Uterus (tissue), 4 donors: ENCODE data around the gene OR6K3. TPM values are rescaled to one million over a fixed set of nuclear protein-coding genes. Genes with fewer than 3 reads are reported as not detected.
"Not testable (repeated sequence)": the region's sequence is repeated elsewhere in the genome, so short reads cannot be mapped to it uniquely, and the experiment has no call there.

Source experiments
- DNase-seq, 2 donors: peaks; one replicate each; pipeline ENCODE4 v3.0.0-alpha.2; 2019 to 2020
- H3K27ac ChIP-seq, 2 donors: fragments of 200-600 bp; sonication (generic); 1 replicate in 1 of 2; 2 replicates in 1 of 2; pipeline ENCODE4 v1.5.1; 2016 to 2018
- H3K27me3 ChIP-seq, 2 donors: fragments of 200-600 bp; sonication (generic); one replicate each; pipeline ENCODE4 v1.5.1; 2018 to 2019; ENCODE audit warnings: control low read depth in 1 of 2
- H3K36me3 ChIP-seq, 2 donors: fragments of 200-600 bp; sonication (generic); one replicate each; pipeline ENCODE4 v1.5.1; 2019; ENCODE audit warnings: control low read depth in 1 of 2
- H3K4me1 ChIP-seq, 2 donors: fragments of 200-600 bp; sonication (generic); one replicate each; pipeline ENCODE4 v1.5.1; 2018 to 2019; ENCODE audit warnings: control low read depth in 1 of 2
- H3K4me3 ChIP-seq, 2 donors: fragments of 200-600 bp; sonication (generic); 1 replicate in 1 of 2; 2 replicates in 1 of 2; pipeline ENCODE4 v1.5.1; 2018 to 2019; ENCODE audit warnings: mild to moderate bottlenecking in 1 of 2
- H3K9me3 ChIP-seq, 2 donors: fragments of 200-600 bp; sonication (generic); one replicate each; pipeline ENCODE4 v1.5.1; 2019; ENCODE audit warnings: control low read depth in 1 of 2
- POLR2A ChIP-seq, 2 donors: fragments of 450-650 bp; IDR thresholded peaks; one replicate each; pipeline ENCODE4 v1.6.1; 2016; ENCODE audit warnings: antibody characterized with exemption in 2 of 2, mild to moderate bottlenecking in 1 of 2, moderate library complexity in 1 of 2
- intact Hi-C: fragments of 100-400 bp; cut with DNase I; formaldehyde crosslinking; loops from one replicate; pipeline ENCODE4 v1.15.1; 2023; ENCODE audit warnings: low total_unique reads
- total RNA-seq, 4 donors: library from RNA; depleted of rRNA in 3 of 4; stranded (reverse); fragments of >200 nt in 3 of 4; gene quantifications; one replicate each; pipeline versions ENCODE4 v1.1.0 to v1.2.4, GENCODE V29; 2014 to 2023
- TF ChIP-seq, protein P1 (sequence below), 4 experiments: fragments of 200-600 bp in 2 of 4; fragments of 450-650 bp in 2 of 4; sonication (generic) in 2 of 4; IDR thresholded peaks; one replicate each; pipeline ENCODE4 v1.5.1; 2016 to 2019; ENCODE audit warnings: antibody characterized with exemption in 4 of 4, mild to moderate bottlenecking in 2 of 4, moderate library complexity in 1 of 4
- donor health status: DM: yes; HTN: yes; CAD: no.

OR6K3 gene
- total RNA-seq, 4 donors from 2014 or later, result not detected

- H3K36me3 ChIP-seq, result no peaks in the 10 kb centered on the region
- H3K9me3 ChIP-seq, result no peaks in the 10 kb centered on the region
- no peaks in the 10 kb centered on the region for H3K27me3 ChIP-seq
- H3K4me3 ChIP-seq, result no peak within 1 kb of the TSS
- no peak within 1 kb of the TSS for H3K27ac ChIP-seq
- intact Hi-C loops, result no loop called here
- H3K4me1 ChIP-seq, result no peaks in the 10 kb centered on the region
- no peak for TF ChIP-seq POLR2A (IDR thresholded peaks at IDR 0.05)
- DNase-seq, result no peak
These were observed 20.0 kb downstream of the OR6K3 start, which contains the start of gene OR6K2 for GRCh38 chr1:158700552-158700951. OR6K2 (minus strand) TSS chr1:158700652; CDS start chr1:158700652, 0 bp downstream.

DNA sequence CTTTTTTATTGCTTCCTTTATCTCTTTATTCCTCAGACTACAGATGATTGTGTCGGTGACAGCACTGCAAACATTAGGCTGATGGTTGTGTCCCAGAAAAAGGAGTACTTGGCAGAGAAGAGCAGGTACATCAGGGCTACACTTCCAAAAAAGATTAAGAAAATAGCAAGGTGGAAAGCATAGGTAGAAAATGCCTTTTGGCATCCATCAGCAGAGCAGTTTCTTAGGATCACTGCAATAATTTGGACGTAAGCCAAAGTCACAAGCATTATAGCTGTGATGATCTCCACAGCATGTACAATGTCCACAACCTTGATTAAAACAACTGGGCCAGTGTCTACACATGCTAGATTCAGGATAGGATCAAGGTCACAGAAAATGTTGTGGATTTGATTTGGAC is 25.9 kb downstream of the OR6K3 start:
- intact Hi-C loops, result no loop called here
- H3K27me3 ChIP-seq, result no peaks in the 10 kb centered on the region
- H3K27ac ChIP-seq, result no peak overlapping the region
- H3K36me3 ChIP-seq, result no peaks in the 10 kb centered on the region
- no peaks in the 10 kb centered on the region for H3K9me3 ChIP-seq
- DNase-seq, result no peak
- no peaks in the 10 kb centered on the region for H3K4me1 ChIP-seq
- no peak overlapping the region for H3K4me3 ChIP-seq
- TF ChIP-seq, protein P1, sequence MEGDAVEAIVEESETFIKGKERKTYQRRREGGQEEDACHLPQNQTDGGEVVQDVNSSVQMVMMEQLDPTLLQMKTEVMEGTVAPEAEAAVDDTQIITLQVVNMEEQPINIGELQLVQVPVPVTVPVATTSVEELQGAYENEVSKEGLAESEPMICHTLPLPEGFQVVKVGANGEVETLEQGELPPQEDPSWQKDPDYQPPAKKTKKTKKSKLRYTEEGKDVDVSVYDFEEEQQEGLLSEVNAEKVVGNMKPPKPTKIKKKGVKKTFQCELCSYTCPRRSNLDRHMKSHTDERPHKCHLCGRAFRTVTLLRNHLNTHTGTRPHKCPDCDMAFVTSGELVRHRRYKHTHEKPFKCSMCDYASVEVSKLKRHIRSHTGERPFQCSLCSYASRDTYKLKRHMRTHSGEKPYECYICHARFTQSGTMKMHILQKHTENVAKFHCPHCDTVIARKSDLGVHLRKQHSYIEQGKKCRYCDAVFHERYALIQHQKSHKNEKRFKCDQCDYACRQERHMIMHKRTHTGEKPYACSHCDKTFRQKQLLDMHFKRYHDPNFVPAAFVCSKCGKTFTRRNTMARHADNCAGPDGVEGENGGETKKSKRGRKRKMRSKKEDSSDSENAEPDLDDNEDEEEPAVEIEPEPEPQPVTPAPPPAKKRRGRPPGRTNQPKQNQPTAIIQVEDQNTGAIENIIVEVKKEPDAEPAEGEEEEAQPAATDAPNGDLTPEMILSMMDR (IDR thresholded peaks at IDR 0.05), result no peak
- no peak for TF ChIP-seq POLR2A (IDR thresholded peaks at IDR 0.05)

GRCh38 chr1:158692356-158692755 is 28.2 kb downstream of the OR6K3 start:
- no peak overlapping the region for H3K4me3 ChIP-seq
- intact Hi-C loops, result no loop called here

DNA sequence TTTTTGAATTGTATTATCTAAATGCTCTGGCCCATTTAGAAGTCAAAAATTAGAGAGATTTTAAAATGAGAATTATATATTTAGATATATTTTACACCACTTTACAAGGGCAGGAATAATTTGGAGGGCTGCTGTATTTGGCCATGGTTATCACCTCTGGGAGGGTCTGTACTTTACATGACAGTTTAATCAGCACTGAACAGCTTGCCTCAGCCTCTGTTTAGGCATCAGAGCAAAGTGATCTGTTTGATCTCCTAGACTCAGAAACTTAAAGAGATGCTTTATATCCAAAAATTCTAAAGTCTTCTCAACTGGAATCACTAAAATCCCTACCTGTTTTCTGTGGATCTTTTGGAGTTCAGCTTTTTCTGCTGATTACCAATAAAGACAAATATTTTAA is 28.6 kb downstream of the OR6K3 start:
- H3K9me3 ChIP-seq, result no peaks in the 10 kb centered on the region
- H3K27me3 ChIP-seq, result no peaks in the 10 kb centered on the region
- H3K27ac ChIP-seq, result no peak overlapping the region
- no peak overlapping the region for H3K4me3 ChIP-seq
- TF ChIP-seq, protein P1 (IDR thresholded peaks at IDR 0.05), result no peak
- TF ChIP-seq POLR2A (IDR thresholded peaks at IDR 0.05), result no peak
- no peaks in the 10 kb centered on the region for H3K36me3 ChIP-seq
- H3K4me1 ChIP-seq, result no peaks in the 10 kb centered on the region
- DNase-seq, result no peak
- intact Hi-C loops, result no loop called here

More at GRCh38 chr1:158692356-158692755, 28.2 kb downstream of the OR6K3 start:
- H3K4me1 ChIP-seq, result no peaks in the 10 kb centered on the region
- TF ChIP-seq, protein P1 (IDR thresholded peaks at IDR 0.05), result no peak
- H3K27me3 ChIP-seq, result no peaks in the 10 kb centered on the region
- no peaks in the 10 kb centered on the region for H3K36me3 ChIP-seq
- no peak for DNase-seq
- no peaks in the 10 kb centered on the region for H3K9me3 ChIP-seq
- no peak overlapping the region for H3K27ac ChIP-seq

DNA sequence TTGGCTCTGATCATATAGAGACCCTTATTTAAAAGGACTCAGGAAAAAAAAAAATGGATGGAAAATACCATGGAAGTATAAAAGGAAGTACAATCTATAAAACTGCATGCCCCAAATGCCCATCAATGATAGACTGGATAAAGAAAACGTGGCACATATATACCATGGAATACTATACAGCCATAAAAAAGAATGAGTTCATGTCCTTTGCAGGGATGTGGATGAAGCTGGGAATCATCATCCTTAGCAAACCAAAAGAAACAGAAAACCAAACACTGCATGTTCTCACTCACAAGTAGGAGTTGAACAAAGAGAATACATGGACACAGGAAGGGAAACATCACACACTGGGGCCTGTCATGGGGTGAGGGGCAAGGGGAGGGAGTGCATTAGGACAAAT is 29.4 kb downstream of the OR6K3 start:
- H3K27me3 ChIP-seq, intact Hi-C loops, H3K4me3 ChIP-seq, H3K36me3 ChIP-seq, H3K9me3 ChIP-seq, DNase-seq, H3K27ac ChIP-seq, H3K4me1 ChIP-seq: not testable (repeated sequence)

DNA sequence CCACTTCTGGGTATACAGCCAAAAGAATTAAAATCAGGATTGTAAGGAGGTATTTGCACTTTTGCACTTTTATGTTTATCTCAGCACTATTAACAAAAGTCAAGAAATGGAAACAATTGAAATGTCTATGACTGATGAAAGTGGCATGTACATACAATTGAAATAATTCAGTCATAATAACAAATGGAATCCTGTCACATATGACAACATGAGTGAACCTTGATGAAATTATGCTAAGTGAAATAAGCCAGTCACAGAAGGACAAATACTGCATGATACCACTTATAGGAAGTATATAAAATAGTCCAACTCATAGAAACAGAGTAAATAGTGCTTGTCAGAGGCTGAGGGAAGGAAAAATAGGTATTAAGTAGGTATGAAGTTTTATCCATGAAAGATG is 30.6 kb downstream of the OR6K3 start:
- no peaks in the 10 kb centered on the region for H3K36me3 ChIP-seq
- H3K27ac ChIP-seq, result no peak overlapping the region
- no peaks in the 10 kb centered on the region for H3K9me3 ChIP-seq
- no peak overlapping the region for H3K4me3 ChIP-seq
- H3K27me3 ChIP-seq, result no peaks in the 10 kb centered on the region
- no peak for DNase-seq
- TF ChIP-seq, protein P1 (IDR thresholded peaks at IDR 0.05), result no peak
- no peak for TF ChIP-seq POLR2A (IDR thresholded peaks at IDR 0.05)
- H3K4me1 ChIP-seq, result no peaks in the 10 kb centered on the region
- intact Hi-C loops, result no loop called here
